ENCODE results near the gene MAIP1.

The MAIP1 gene

GRCh38 chr2:199987586-199987985, 32.2 kb downstream of the MAIP1 start:
- TF ChIP-seq CTCF (IDR thresholded peaks at IDR 0.05; ENCODE audit: extremely low read depth, missing control alignments), result no peak
- no peak for DNase-seq (ENCODE audit: low spot score)

GRCh38 chr2:199988151-199988550, 32.8 kb downstream of the MAIP1 start:
- no peak for DNase-seq (ENCODE audit: low spot score)
- TF ChIP-seq CTCF (IDR thresholded peaks at IDR 0.05; ENCODE audit: extremely low read depth, missing control alignments), result no peak

GRCh38 chr2:199989822-199990221, 34.4 kb downstream of the MAIP1 start:
- no peak for DNase-seq (ENCODE audit: low spot score)
- TF ChIP-seq CTCF (IDR thresholded peaks at IDR 0.05; ENCODE audit: extremely low read depth, missing control alignments), result no peak

GRCh38 chr2:199991691-199992090, 36.3 kb downstream of the MAIP1 start:
- TF ChIP-seq CTCF (IDR thresholded peaks at IDR 0.05; ENCODE audit: extremely low read depth, missing control alignments), result no peak
- no peak for DNase-seq (ENCODE audit: low spot score)

GRCh38 chr2:199992296-199992695, 36.9 kb downstream of the MAIP1 start:
- DNase-seq (ENCODE audit: low spot score), result no peak
- TF ChIP-seq CTCF (IDR thresholded peaks at IDR 0.05; ENCODE audit: extremely low read depth, missing control alignments), result no peak

GRCh38 chr2:199994371-199994770, 39.0 kb downstream of the MAIP1 start:
- DNase-seq (ENCODE audit: low spot score), result no peak
- no peak for TF ChIP-seq CTCF (IDR thresholded peaks at IDR 0.05; ENCODE audit: extremely low read depth, missing control alignments)

GRCh38 chr2:199994896-199995295, 39.5 kb downstream of the MAIP1 start:
- no peak for DNase-seq (ENCODE audit: low spot score)
- no peak for TF ChIP-seq CTCF (IDR thresholded peaks at IDR 0.05; ENCODE audit: extremely low read depth, missing control alignments)

Measured in GM20000 (cell line).